GM23338 (cell line): ENCODE results near the gene SLC5A2. TPM values are rescaled to one million over a fixed set of nuclear protein-coding genes. Genes with fewer than 3 reads are reported as not detected.

Source experiments
- ATAC-seq: fragments of 200-7000 bp; cut with Tn5 transposase; 3 replicates; pipeline ENCODE4 v1.9.1; 2020
- DNase-seq: peaks from one replicate; pipeline ENCODE4 v3.0.0-alpha.2; 2015; ENCODE audit warnings: low spot score
- H2AFZ ChIP-seq: fragments of 200-600 bp; sonication (generic); 2 replicates; pipeline ENCODE4 v1.8.0; 2016; ENCODE audit warnings: antibody characterized with exemption, mild to moderate bottlenecking, moderate library complexity
- H3F3A ChIP-seq: fragments of 200-600 bp; sonication (generic); replicated peaks from 2 replicates; pipeline ENCODE4 v1.8.0; 2017; ENCODE audit warnings: antibody characterized with exemption, mixed run types, low read depth
- H3K27ac ChIP-seq: fragments of 200-600 bp; sonication (generic); 2 replicates; pipeline ENCODE4 v1.6.1; 2016; ENCODE audit warnings: low read depth
- H3K27me3 ChIP-seq: fragments of 200-600 bp; sonication (generic); 2 replicates; pipeline ENCODE4 v1.8.0; 2016; ENCODE audit warnings: mild to moderate bottlenecking, mixed run types, moderate library complexity; ENCODE audit not compliant: insufficient read depth
- H3K36me3 ChIP-seq: fragments of 200-600 bp; sonication (generic); 2 replicates; pipeline ENCODE4 v1.8.0; 2016; ENCODE audit warnings: mild to moderate bottlenecking; ENCODE audit not compliant: insufficient read depth
- H3K4me1 ChIP-seq: fragments of 200-600 bp; sonication (generic); 2 replicates; pipeline ENCODE4 v1.8.0; 2016; ENCODE audit warnings: mild to moderate bottlenecking, moderate library complexity; ENCODE audit not compliant: insufficient read depth
- H3K4me2 ChIP-seq: fragments of 200-600 bp; sonication (generic); 2 replicates; pipeline ENCODE4 v1.7.1; 2017; ENCODE audit warnings: mixed run types
- H3K4me3 ChIP-seq: fragments of 200-600 bp; sonication (generic); 2 replicates; pipeline ENCODE4 v1.6.1; 2016; ENCODE audit warnings: mixed run types
- H3K79me2 ChIP-seq: fragments of 200-600 bp; sonication (generic); replicated peaks from 2 replicates; pipeline ENCODE4 v1.8.0; 2017; ENCODE audit warnings: mild to moderate bottlenecking; ENCODE audit not compliant: insufficient read depth
- H3K9me2 ChIP-seq: fragments of 200-600 bp; sonication (generic); 2 replicates; pipeline ENCODE4 v1.8.0; 2017; ENCODE audit not compliant: insufficient read depth
- H4K20me1 ChIP-seq: fragments of 200-600 bp; sonication (generic); replicated peaks from 2 replicates; pipeline ENCODE4 v1.8.0; 2017; ENCODE audit warnings: mild to moderate bottlenecking; ENCODE audit not compliant: insufficient read depth
- H3K27ac Mint-ChIP-seq: 2 replicates; pipeline ENCODE4 v1.8.0; 2020; ENCODE audit warnings: inconsistent platforms, mild to moderate bottlenecking, moderate library complexity, mixed read lengths
- H3K27me3 Mint-ChIP-seq: 3 replicates; pipeline ENCODE4 v1.8.0; 2022; ENCODE audit warnings: low read depth, mild to moderate bottlenecking, moderate library complexity, mixed read lengths, inconsistent platforms; ENCODE audit not compliant: insufficient read depth, poor library complexity
- H3K36me3 Mint-ChIP-seq: 3 replicates; pipeline ENCODE4 v1.8.0; 2021; ENCODE audit warnings: low read depth, mild to moderate bottlenecking, inconsistent platforms, moderate library complexity, mixed read lengths
- H3K4me1 Mint-ChIP-seq: 3 replicates; pipeline ENCODE4 v1.8.0; 2020; ENCODE audit warnings: mild to moderate bottlenecking, inconsistent platforms, mixed read lengths
- H3K4me3 Mint-ChIP-seq: 3 replicates; pipeline ENCODE4 v1.8.0; 2021; ENCODE audit warnings: moderate library complexity, mild to moderate bottlenecking, inconsistent platforms, mixed read lengths
- H3K9me3 Mint-ChIP-seq: 3 replicates; pipeline ENCODE4 v1.8.0; 2020; ENCODE audit warnings: moderate library complexity, mild to moderate bottlenecking, inconsistent platforms, mixed read lengths
- CREB1 ChIP-seq: fragments of 250-450 bp; sonication (Bioruptor Pico); IDR thresholded peaks from 2 replicates; pipeline ENCODE4 v1.5.0; 2020; ENCODE audit warnings: low read depth, mild to moderate bottlenecking, moderate library complexity
- CTCF ChIP-seq, 2 experiments: fragments of 200-600 bp in 1 of 2; sonication (generic) in 1 of 2; conservative IDR thresholded peaks; 2 replicates each; pipeline versions ENCODE4 v1.5.1 to v1.6.1; 2016 to 2017; ENCODE audit warnings: antibody characterized with exemption in 2 of 2, low read depth in 2 of 2, mild to moderate bottlenecking in 2 of 2, moderate library complexity in 1 of 2
- EZH2phosphoT487 ChIP-seq: fragments of 200-600 bp; sonication (generic); IDR thresholded peaks from one replicate; pipeline ENCODE4 v1.8.1; 2018; ENCODE audit warnings: antibody characterized with exemption; ENCODE audit not compliant: unreplicated experiment
- NANOG ChIP-seq: IDR thresholded peaks from 2 replicates; pipeline ENCODE4 v1.6.1; 2016; ENCODE audit warnings: antibody characterized with exemption, borderline replicate concordance
- POLR2AphosphoS5 ChIP-seq: IDR thresholded peaks from 2 replicates; pipeline ENCODE4 v1.6.1; 2016; ENCODE audit warnings: antibody characterized with exemption, low read depth
- STAT1 ChIP-seq: IDR thresholded peaks from one replicate; pipeline ENCODE4 v1.6.1; 2016; ENCODE audit warnings: antibody characterized with exemption; ENCODE audit not compliant: unreplicated experiment
- ZNF114 ChIP-seq: fragments of 250-450 bp; sonication (Bioruptor Pico); IDR thresholded peaks from 2 replicates; pipeline ENCODE4 v1.5.0; 2020; ENCODE audit warnings: mild to moderate bottlenecking, moderate library complexity
- ZNF331 ChIP-seq: fragments of 250-450 bp; sonication (Bioruptor Pico); IDR thresholded peaks from 2 replicates; pipeline ENCODE4 v1.5.0; 2020; ENCODE audit warnings: low read depth, mild to moderate bottlenecking, moderate library complexity
- ZNF462 ChIP-seq: fragments of 250-450 bp; sonication (Bioruptor Pico); IDR thresholded peaks from 2 replicates; pipeline ENCODE4 v1.5.0; 2020; ENCODE audit warnings: mild to moderate bottlenecking, moderate library complexity
- polyA plus RNA-seq: library from polyadenylated mRNA; unstranded; fragments of >200 nt; fragmentation: Nextera tagmentation; extraction: Ambion mirVana; gene quantifications from 2 replicates; pipeline ENCODE4 v1.2.1, GENCODE V29; 2016
- total RNA-seq: library from RNA; depleted of rRNA; stranded (reverse); fragments of >200 nt; shearing (Covaris generic); gene quantifications from 2 replicates; pipeline ENCODE4 v1.2.3, GENCODE V29; 2014

The SLC5A2 gene
- total and polyA plus RNA-seq, 2 experiments from 2014 or later: 0.76 to 3.6 TPM

GRCh38 chr16:31474173-31474714 is 8.7 kb upstream of the SLC5A2 start (continued):
- TF ChIP-seq ZNF462 (no peak), ZNF331 (no peak), CTCF (conservative IDR thresholded peaks at IDR 0.05; ENCODE audit: low read depth in 2 of 2) (no peak)

GRCh38 chr16:31474773-31475738 is 7.9 kb upstream of the SLC5A2 start:
- Histone ChIP-seq H3K4me1 (peaks cover 7% of the 10 kb centered on the region; the same call in 1 of the 2 replicates), H2AFZ (0 out of 2 replicates have a peak overlapping the region, but pooled peaks have one; percentile 86), H3K27ac (no peak overlapping the region), H3K79me2 (no peaks in the 10 kb centered on the region), H3K36me3 (no peaks in the 10 kb centered on the region), H4K20me1 (no peaks in the 10 kb centered on the region), H3F3A (peaks cover 8% of the 10 kb centered on the region; the same call in 1 of the 2 replicates), H3K9me2 (no peaks in the 10 kb centered on the region), H3K4me3 (peak overlapping the region; percentile 83), H3K4me2 (peak overlapping the region; percentile 98), H3K27me3 (peaks cover 78% of the 10 kb centered on the region)
- ATAC-seq (no peak), DNase-seq (no peak)
- H3K4me3 Mint-ChIP-seq: no peak overlapping the region; the same call in 2 of the 3 replicates
- H3K27me3 Mint-ChIP-seq: peaks cover 68% of the 10 kb centered on the region
- H3K36me3 Mint-ChIP-seq: peaks cover 8% of the 10 kb centered on the region
- H3K9me3 Mint-ChIP-seq: peaks cover 6% of the 10 kb centered on the region
- H3K4me1 Mint-ChIP-seq: peaks cover 18% of the 10 kb centered on the region; the same call in 2 of the 3 replicates
- no peak overlapping the region for H3K27ac Mint-ChIP-seq
- TF ChIP-seq ZNF114 (CRISPR knock-in tag) (no peak), CREB1 (CRISPR knock-in tag) (no peak), NANOG (no peak), STAT1 (no peak), EZH2phosphoT487 (no peak), POLR2AphosphoS5 (no peak)
